ENCODE data around the gene SLC38A8. TPM values are rescaled to one million over a fixed set of nuclear protein-coding genes. Genes with fewer than 3 reads are reported as not detected.

SLC38A8 gene
- total and polyA plus RNA-seq, 7 experiments from 2014 or later, result not detected

DNA sequence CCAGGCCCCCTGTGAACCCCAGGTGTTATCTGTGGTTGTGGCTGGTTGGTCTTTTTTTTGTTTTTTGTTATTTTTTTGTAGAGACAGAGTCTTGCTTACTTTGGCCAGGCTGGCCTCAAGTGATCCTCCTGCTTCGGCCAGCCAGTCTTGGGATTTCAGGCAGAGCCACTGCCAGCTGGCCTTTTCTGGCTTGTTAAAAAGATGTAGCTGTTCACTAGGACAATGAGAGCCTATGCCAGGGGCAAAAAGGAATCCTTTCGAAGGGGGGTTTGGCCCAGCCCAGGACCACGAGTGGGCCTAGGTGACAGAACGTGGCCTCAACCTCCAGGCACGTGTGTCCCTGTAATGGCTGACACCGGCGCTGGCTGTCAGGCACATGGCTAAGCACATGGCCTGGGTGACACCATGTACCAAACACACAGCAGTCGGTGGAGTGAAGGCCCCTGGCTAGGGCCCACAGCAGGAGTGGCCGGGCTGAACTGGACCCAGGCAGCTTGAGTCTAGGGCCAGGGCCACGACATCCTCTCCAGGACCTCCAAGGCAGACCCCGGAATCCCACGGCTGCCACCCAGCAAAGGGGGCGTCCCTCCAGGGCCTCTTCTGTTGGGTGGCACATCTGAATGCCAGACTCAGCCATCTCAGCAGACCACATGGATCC, 6.9 kb upstream of the SLC38A8 start:
- H3K27me3 Mint-ChIP-seq, result peaks cover under 1 to 7% (median 2%) of the 10 kb centered on the region in 5 donors
- H3K4me1 Mint-ChIP-seq, result peaks cover 0 to 2% (median 0%) of the 10 kb centered on the region in 7 donors
- H3K9me3 Mint-ChIP-seq, result no peaks in the 10 kb centered on the region
- ChIA-PET POLR2A (no interaction called here), CTCF (no interaction called here)
- Histone ChIP-seq H3K27me3 (ENCODE audit: control insufficient read depth in 2 of 2, insufficient read depth in 2 of 2, low read length in 2 of 2) (no peaks in the 10 kb centered on the region), H3K4me3 (ENCODE audit: low read length) (no peak overlapping the region), H3K27ac (ENCODE audit: low read depth, low read length) (no peak overlapping the region), H3K36me3 (ENCODE audit: control insufficient read depth in 2 of 3, insufficient read depth in 3 of 3, low read length in 3 of 3) (peaks cover 9 to 52% (median 10%) of the 10 kb centered on the region in 3 experiments), H3K4me1 (ENCODE audit: control insufficient read depth in 2 of 2, insufficient read depth in 2 of 2, low read length in 2 of 2) (no peaks in the 10 kb centered on the region), H3K9me3 (ENCODE audit: control insufficient read depth in 2 of 3, low read length in 3 of 3) (no peaks in the 10 kb centered on the region)
- no peak overlapping the region for H3K4me3 Mint-ChIP-seq
- peaks cover 14 to 40% (median 16%) of the 10 kb centered on the region in 5 donors for H3K36me3 Mint-ChIP-seq
- no peak for ATAC-seq
- intact Hi-C loops (cut with micrococcal nuclease), result no loop called here
- H3K27ac Mint-ChIP-seq, result no peak overlapping the region
- no peak for DNase-seq

DNA sequence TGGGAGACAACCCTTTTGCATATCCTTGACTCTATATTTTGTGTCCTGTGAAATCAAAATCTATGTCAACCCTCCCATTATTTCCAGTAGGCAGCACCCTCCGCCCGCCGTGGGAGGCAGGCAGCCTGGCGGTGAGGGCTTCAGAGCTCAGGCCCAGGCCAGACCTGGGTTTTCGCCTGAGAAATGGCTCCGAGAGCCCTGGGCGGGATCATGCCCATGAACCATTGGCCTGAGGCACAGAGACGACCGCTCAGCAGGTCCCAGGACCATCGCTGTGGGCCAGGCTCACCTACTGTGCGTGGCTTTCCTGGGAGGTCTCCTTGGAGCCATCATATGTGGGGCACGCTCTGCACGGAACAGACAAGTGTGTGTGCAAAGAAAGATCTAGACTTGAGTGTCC, 6.3 kb upstream of the SLC38A8 start:
- ATAC-seq (no peak), DNase-seq (no peak)
- no peak overlapping the region for H3K4me3 Mint-ChIP-seq
- H3K27me3 ChIP-seq (ENCODE audit: control insufficient read depth in 2 of 2, insufficient read depth in 2 of 2, low read length in 2 of 2), result no peaks in the 10 kb centered on the region
- H3K36me3 ChIP-seq (ENCODE audit: control insufficient read depth in 2 of 3, insufficient read depth in 3 of 3, low read length in 3 of 3), result peaks cover 5 to 45% (median 9%) of the 10 kb centered on the region in 3 experiments
- intact Hi-C loops (cut with micrococcal nuclease), result no loop called here
- no peaks in the 10 kb centered on the region for H3K9me3 ChIP-seq (ENCODE audit: control insufficient read depth in 2 of 3, low read length in 3 of 3)
- ChIA-PET POLR2A (no interaction called here), CTCF (no interaction called here)
- no peaks in the 10 kb centered on the region for H3K9me3 Mint-ChIP-seq
- H3K4me1 Mint-ChIP-seq, result peaks cover 0 to 6% (median 0%) of the 10 kb centered on the region in 7 donors
- no peak overlapping the region for H3K27ac ChIP-seq (ENCODE audit: low read depth, low read length)
- H3K27me3 Mint-ChIP-seq, result peaks cover 7 to 14% (median 7%) of the 10 kb centered on the region in 5 donors
- H3K27ac Mint-ChIP-seq, result no peak overlapping the region
- H3K4me1 ChIP-seq (ENCODE audit: control insufficient read depth in 2 of 2, insufficient read depth in 2 of 2, low read length in 2 of 2), result no peaks in the 10 kb centered on the region
- H3K4me3 ChIP-seq (ENCODE audit: low read length), result no peak overlapping the region
- peaks cover 10 to 33% (median 12%) of the 10 kb centered on the region in 5 donors for H3K36me3 Mint-ChIP-seq

DNA sequence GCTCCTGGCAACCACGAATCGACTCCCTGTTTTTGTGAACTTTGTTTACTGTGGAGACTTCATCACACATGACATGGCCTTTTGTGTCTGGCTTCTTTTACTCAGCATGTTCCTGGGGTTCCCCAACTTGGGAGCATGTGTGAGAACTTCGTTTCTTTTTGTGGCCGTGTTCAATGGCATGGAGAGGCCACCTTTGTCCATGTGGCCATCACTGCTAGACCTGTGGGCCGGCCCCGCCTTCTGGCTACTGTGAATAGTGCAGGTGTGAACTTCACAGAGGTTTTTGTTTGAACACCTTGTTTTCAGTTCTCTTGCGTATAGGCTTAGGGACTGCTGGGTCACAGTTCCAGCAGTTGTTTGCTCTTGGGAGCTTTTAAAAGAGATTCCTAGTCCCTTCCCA, 5.7 kb upstream of the SLC38A8 start:
- Mint-ChIP-seq H3K4me1 (peaks cover 0 to 9% (median 0%) of the 10 kb centered on the region in 7 donors), H3K36me3 (peaks cover 7 to 29% (median 10%) of the 10 kb centered on the region in 5 donors), H3K9me3 (no peaks in the 10 kb centered on the region), H3K27ac (peak overlapping the region in 2 of 9 donors; percentile 14 to 28), H3K4me3 (no peak overlapping the region), H3K27me3 (peaks cover 7 to 16% (median 13%) of the 10 kb centered on the region in 5 donors)
- ATAC-seq (no peak), DNase-seq (no peak)
- intact Hi-C loops (cut with micrococcal nuclease), result no loop called here
- ChIA-PET POLR2A (no interaction called here), CTCF (no interaction called here)
- no peak overlapping the region for H3K27ac ChIP-seq (ENCODE audit: low read depth, low read length)
- H3K27me3 ChIP-seq (ENCODE audit: control insufficient read depth in 2 of 2, insufficient read depth in 2 of 2, low read length in 2 of 2), result no peaks in the 10 kb centered on the region
- no peaks in the 10 kb centered on the region for H3K4me1 ChIP-seq (ENCODE audit: control insufficient read depth in 2 of 2, insufficient read depth in 2 of 2, low read length in 2 of 2)
- H3K36me3 ChIP-seq (ENCODE audit: control insufficient read depth in 2 of 3, insufficient read depth in 3 of 3, low read length in 3 of 3), result peaks cover 0 to 39% (median 9%) of the 10 kb centered on the region in 3 experiments
- H3K9me3 ChIP-seq (ENCODE audit: control insufficient read depth in 2 of 3, low read length in 3 of 3), result no peaks in the 10 kb centered on the region
- no peak overlapping the region for H3K4me3 ChIP-seq (ENCODE audit: low read length)

GRCh38 chr16:84047626-84048025, 5.0 kb upstream of the SLC38A8 start:
- Histone ChIP-seq H3K9me3 (ENCODE audit: control insufficient read depth in 2 of 3, low read length in 3 of 3) (no peaks in the 10 kb centered on the region), H3K4me1 (ENCODE audit: control insufficient read depth in 2 of 2, insufficient read depth in 2 of 2, low read length in 2 of 2) (no peaks in the 10 kb centered on the region), H3K27ac (ENCODE audit: low read depth, low read length) (no peak overlapping the region), H3K4me3 (ENCODE audit: low read length) (no peak overlapping the region), H3K27me3 (ENCODE audit: control insufficient read depth in 2 of 2, insufficient read depth in 2 of 2, low read length in 2 of 2) (no peaks in the 10 kb centered on the region), H3K36me3 (ENCODE audit: control insufficient read depth in 2 of 3, insufficient read depth in 3 of 3, low read length in 3 of 3) (peaks cover 0 to 33% (median 3%) of the 10 kb centered on the region in 3 experiments)
- CTCF ChIA-PET, result no interaction called here
- Mint-ChIP-seq H3K27me3 (peaks cover 7 to 17% (median 14%) of the 10 kb centered on the region in 5 donors), H3K36me3 (peaks cover 2 to 23% (median 7%) of the 10 kb centered on the region in 5 donors), H3K9me3 (no peaks in the 10 kb centered on the region), H3K27ac (no peak overlapping the region), H3K4me3 (no peak overlapping the region), H3K4me1 (peaks cover 0 to 9% (median 0%) of the 10 kb centered on the region in 7 donors)
- no peak for ATAC-seq
- POLR2A ChIA-PET, result no interaction called here
- intact Hi-C loops (cut with micrococcal nuclease), result no loop called here
- DNase-seq, result no peak

DNA sequence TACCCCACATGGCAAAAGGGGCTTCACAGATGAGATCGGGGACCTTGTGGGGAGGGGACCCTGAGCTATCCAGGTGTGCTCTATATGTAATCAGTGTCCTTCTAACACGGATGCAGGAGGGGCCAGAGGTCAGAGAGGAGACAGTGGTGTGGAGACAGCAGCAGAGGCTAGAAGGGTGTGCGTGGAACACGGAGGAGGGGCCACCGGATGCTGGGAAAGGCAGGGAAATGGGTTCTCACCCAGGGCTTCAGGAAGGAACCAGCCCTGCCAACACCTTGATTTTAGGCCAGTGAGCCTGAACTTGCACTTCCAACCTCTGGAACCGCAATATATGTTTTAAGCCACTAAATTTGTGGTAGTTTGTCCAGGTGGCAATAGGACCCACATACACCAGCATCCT, 4.6 kb upstream of the SLC38A8 start:
- no peaks in the 10 kb centered on the region for H3K9me3 Mint-ChIP-seq
- Histone ChIP-seq H3K27me3 (ENCODE audit: control insufficient read depth in 2 of 2, insufficient read depth in 2 of 2, low read length in 2 of 2) (no peaks in the 10 kb centered on the region), H3K9me3 (ENCODE audit: control insufficient read depth in 2 of 3, low read length in 3 of 3) (no peaks in the 10 kb centered on the region), H3K27ac (ENCODE audit: low read depth, low read length) (no peak overlapping the region), H3K4me3 (ENCODE audit: low read length) (no peak overlapping the region), H3K4me1 (ENCODE audit: control insufficient read depth in 2 of 2, insufficient read depth in 2 of 2, low read length in 2 of 2) (no peaks in the 10 kb centered on the region), H3K36me3 (ENCODE audit: control insufficient read depth in 2 of 3, insufficient read depth in 3 of 3, low read length in 3 of 3) (peaks cover 0 to 28% (median 0%) of the 10 kb centered on the region in 3 experiments)
- DNase-seq (no peak), ATAC-seq (no peak)
- H3K27me3 Mint-ChIP-seq, result peaks cover 7 to 21% (median 14%) of the 10 kb centered on the region in 5 donors
- H3K4me3 Mint-ChIP-seq, result no peak overlapping the region
- intact Hi-C loops (cut with micrococcal nuclease), result no loop called here
- H3K4me1 Mint-ChIP-seq, result peaks cover 0 to 9% (median 0%) of the 10 kb centered on the region in 7 donors
- POLR2A ChIA-PET, result no interaction called here
- H3K27ac Mint-ChIP-seq, result peak overlapping the region in 1 of 9 donors; percentile 52
- CTCF ChIA-PET, result interaction anchor here (0.6 kb wide), 1 partner anchor 273 kb away, joined by 3 read pairs; no protein-coding TSS in a partner anchor
- H3K36me3 Mint-ChIP-seq, result peaks cover 0 to 18% (median 3%) of the 10 kb centered on the region in 5 donors

DNA sequence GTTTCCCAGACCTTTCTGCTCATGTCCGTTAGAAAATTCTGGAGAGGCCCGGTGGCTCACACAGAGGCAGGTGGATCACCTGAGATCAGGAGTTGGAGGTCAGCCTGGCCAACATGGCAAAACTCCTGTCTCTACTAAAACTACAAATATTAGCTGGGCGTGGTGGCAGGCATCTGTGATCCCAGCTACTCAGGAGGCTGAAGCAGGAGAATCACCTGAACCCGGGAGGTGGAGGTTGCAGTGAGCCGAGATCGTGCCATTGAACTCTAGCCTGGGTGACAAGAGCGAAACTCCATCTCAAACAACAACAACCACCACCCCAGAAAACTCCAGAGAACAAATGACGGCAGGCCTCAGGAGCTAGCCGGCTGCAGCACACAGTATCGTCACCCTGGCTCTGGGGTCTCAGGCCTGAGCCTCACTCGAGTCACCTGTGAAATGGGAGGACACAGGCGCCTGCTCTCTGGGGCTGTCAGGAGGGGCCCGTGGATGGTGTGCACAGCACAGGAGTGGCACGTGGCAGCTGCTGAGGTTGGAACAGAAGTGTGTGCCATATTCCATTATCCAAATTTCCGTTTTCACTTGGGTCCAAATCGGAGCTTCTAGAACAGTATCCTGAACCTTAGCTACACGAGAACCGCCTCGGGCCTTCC, 3.3 kb upstream of the SLC38A8 start:
- Mint-ChIP-seq H3K9me3 (no peaks in the 10 kb centered on the region), H3K27ac (no peak overlapping the region), H3K4me1 (peaks cover 0 to 10% (median 0%) of the 10 kb centered on the region in 7 donors), H3K36me3 (peaks cover 0 to 18% (median 3%) of the 10 kb centered on the region in 5 donors), H3K27me3 (peaks cover 7 to 23% (median 14%) of the 10 kb centered on the region in 5 donors), H3K4me3 (no peak overlapping the region)
- intact Hi-C loops (cut with micrococcal nuclease), result no loop called here
- H3K27ac ChIP-seq (ENCODE audit: low read depth, low read length), result no peak overlapping the region
- ChIA-PET CTCF (no interaction called here), POLR2A (no interaction called here)
- no peaks in the 10 kb centered on the region for H3K27me3 ChIP-seq (ENCODE audit: control insufficient read depth in 2 of 2, insufficient read depth in 2 of 2, low read length in 2 of 2)
- H3K4me1 ChIP-seq (ENCODE audit: control insufficient read depth in 2 of 2, insufficient read depth in 2 of 2, low read length in 2 of 2), result no peaks in the 10 kb centered on the region
- H3K4me3 ChIP-seq (ENCODE audit: low read length), result no peak overlapping the region
- DNase-seq, result no peak
- no peak for ATAC-seq
- H3K9me3 ChIP-seq (ENCODE audit: control insufficient read depth in 2 of 3, low read length in 3 of 3), result no peaks in the 10 kb centered on the region
- H3K36me3 ChIP-seq (ENCODE audit: control insufficient read depth in 2 of 3, insufficient read depth in 3 of 3, low read length in 3 of 3), result peaks cover 0 to 25% (median 0%) of the 10 kb centered on the region in 3 experiments

Measured in naive thymus-derived CD4-positive, alpha-beta T cell (primary cell).